Midbrain (tissue), 1 donor: ENCODE measurements around the gene TNKS2.
"Not testable (repeated sequence)": the region's sequence is repeated elsewhere in the genome, so short reads cannot be mapped to it uniquely, and the experiment has no call there.

Source experiments
- DNase-seq: peaks from one replicate; lab custom pipeline; 2025; lab: John Stamatoyannopoulos, UW

The TNKS2 gene

GRCh38 chr10:91796331-91797047, 1.7 kb upstream of the TNKS2 start:
- DNase-seq: peak; percentile 14

- no peak for DNase-seq
Observed at GRCh38 chr10:91797048-91797690, 1.1 kb upstream of the TNKS2 start.

GRCh38 chr10:91798649-91799611, 704 bp downstream of the TNKS2 start:
- DNase-seq: peak; percentile 40

GRCh38 chr10:91799612-91799975, 1.4 kb downstream of the TNKS2 start:
- no peak for DNase-seq

GRCh38 chr10:91800182-91800581, 2.0 kb downstream of the TNKS2 start:
- DNase-seq: no peak

- DNase-seq: no peak
Observed at GRCh38 chr10:91800756-91801155, 2.5 kb downstream of the TNKS2 start.

- DNase-seq: no peak
Observed at GRCh38 chr10:91803386-91804125, 5.3 kb downstream of the TNKS2 start.

- DNase-seq: no peak
Observed at GRCh38 chr10:91804126-91804510, 5.9 kb downstream of the TNKS2 start.

- DNase-seq: no peak
Observed at GRCh38 chr10:91805110-91805838, 7.0 kb downstream of the TNKS2 start.

- DNase-seq: not testable (repeated sequence)
Observed at GRCh38 chr10:91807264-91807663, 9.0 kb downstream of the TNKS2 start.

- no peak for DNase-seq
Observed at GRCh38 chr10:91813251-91813650, 15.0 kb downstream of the TNKS2 start.

- no peak for DNase-seq
Observed at GRCh38 chr10:91816981-91817380, 18.8 kb downstream of the TNKS2 start.

- DNase-seq: no peak
Observed at GRCh38 chr10:91820144-91820543, 21.9 kb downstream of the TNKS2 start.

GRCh38 chr10:91824076-91824475, 25.9 kb downstream of the TNKS2 start:
- no peak for DNase-seq

GRCh38 chr10:91829268-91829667, 31.0 kb downstream of the TNKS2 start:
- DNase-seq: no peak

- DNase-seq: no peak
Observed at GRCh38 chr10:91838199-91838598, 40.0 kb downstream of the TNKS2 start.

GRCh38 chr10:91843083-91843482, 44.9 kb downstream of the TNKS2 start:
- DNase-seq: no peak

GRCh38 chr10:91856637-91857036, 58.4 kb downstream of the TNKS2 start:
- DNase-seq: no peak

GRCh38 chr10:91860885-91861284, 62.7 kb downstream of the TNKS2 start:
- DNase-seq: no peak

GRCh38 chr10:91864099-91864498, 65.9 kb downstream of the TNKS2 start:
- DNase-seq: no peak

- DNase-seq: no peak
Observed at GRCh38 chr10:91864744-91865143, 66.5 kb downstream of the TNKS2 start.
